Peyer's patch (tissue), 4 donors: ENCODE measurements around the gene RASSF3.

ENCODE experiments used
- CTCF ChIP-seq, 6 experiments: fragments of 450-650 bp in 4 of 6; fragments of 200-600 bp in 2 of 6; sonication (generic) in 1 of 6; IDR thresholded peaks; one replicate each; pipeline ENCODE4 v1.5.1; 2017 to 2019; ENCODE audit warnings: antibody characterized with exemption in 6 of 6, mild to moderate bottlenecking in 3 of 6, moderate library complexity in 1 of 6
- POLR2A ChIP-seq, 2 donors: fragments of 450-650 bp; IDR thresholded peaks; one replicate each; pipeline ENCODE4 v1.5.1; 2017; ENCODE audit warnings: antibody characterized with exemption in 2 of 2, mild to moderate bottlenecking in 2 of 2, moderate library complexity in 2 of 2

DNA sequence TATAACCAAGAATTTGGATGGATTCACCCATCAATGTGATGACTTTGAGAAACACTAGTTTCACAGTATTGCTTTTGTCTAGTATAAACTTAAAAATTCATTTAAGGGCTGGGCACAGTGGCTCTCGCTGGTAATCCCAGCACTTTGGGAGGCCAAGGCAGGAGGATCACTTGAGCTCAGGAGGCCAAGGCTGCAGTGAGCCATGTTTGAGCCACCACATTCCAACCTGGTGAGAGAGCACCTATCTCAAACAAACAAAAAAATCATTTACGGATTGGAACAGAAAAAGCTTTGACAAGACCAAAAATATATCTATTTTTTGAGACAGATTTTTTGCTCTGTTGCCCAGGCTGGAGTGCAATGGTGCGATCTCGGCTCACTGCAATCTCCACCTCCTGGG, 121.4 kb downstream of the RASSF3 start:
- TF ChIP-seq CTCF (IDR thresholded peaks at IDR 0.05) (no peak), POLR2A (IDR thresholded peaks at IDR 0.05) (no peak)
